Measurements from ENCODE around the gene PIK3R2.
"Not testable (repeated sequence)": the region's sequence is repeated elsewhere in the genome, so short reads cannot be mapped to it uniquely, and the experiment has no call there.

PIK3R2 gene

GRCh38 chr19:18152817-18153555 lies at the start of gene PIK3R2:
PIK3R2 (plus strand) TSS chr19:18153163; CDS start chr19:18155880, 2,717 bp downstream.
- in situ Hi-C loops (cut with MboI; ENCODE audit: low sequenced_read_pairs): no loop called here

- in situ Hi-C loops (cut with MboI; ENCODE audit: low sequenced_read_pairs): no loop called here
These were observed 48.2 kb upstream of the PIK3R2 start for GRCh38 chr19:18104793-18105131.

- in situ Hi-C loops (cut with MboI; ENCODE audit: low sequenced_read_pairs): not testable (repeated sequence)
These were observed 47.7 kb upstream of the PIK3R2 start for GRCh38 chr19:18105259-18105658.

GRCh38 chr19:18107235-18107634 lies 45.7 kb upstream of the PIK3R2 start:
- in situ Hi-C loops (cut with MboI; ENCODE audit: low sequenced_read_pairs): no loop called here

GRCh38 chr19:18108897-18109296 lies 44.1 kb upstream of the PIK3R2 start:
- in situ Hi-C loops (cut with MboI; ENCODE audit: low sequenced_read_pairs): no loop called here

GRCh38 chr19:18109341-18109732 lies 43.6 kb upstream of the PIK3R2 start:
- in situ Hi-C loops (cut with MboI; ENCODE audit: low sequenced_read_pairs): no loop called here

GRCh38 chr19:18109733-18110608 lies 43.0 kb upstream of the PIK3R2 start:
- in situ Hi-C loops (cut with MboI; ENCODE audit: low sequenced_read_pairs): no loop called here

GRCh38 chr19:18110609-18111232 lies 42.2 kb upstream of the PIK3R2 start:
- in situ Hi-C loops (cut with MboI; ENCODE audit: low sequenced_read_pairs): no loop called here

- in situ Hi-C loops (cut with MboI; ENCODE audit: low sequenced_read_pairs): no loop called here
These were observed 39.9 kb upstream of the PIK3R2 start for GRCh38 chr19:18112989-18113478.

GRCh38 chr19:18113827-18114226 lies 39.1 kb upstream of the PIK3R2 start:
- in situ Hi-C loops (cut with MboI; ENCODE audit: low sequenced_read_pairs): no loop called here

GRCh38 chr19:18114483-18114882 lies 38.5 kb upstream of the PIK3R2 start:
- in situ Hi-C loops (cut with MboI; ENCODE audit: low sequenced_read_pairs): no loop called here

- in situ Hi-C loops (cut with MboI; ENCODE audit: low sequenced_read_pairs): no loop called here
These were observed 35.6 kb upstream of the PIK3R2 start for GRCh38 chr19:18117364-18117691.

GRCh38 chr19:18117692-18118378 lies 35.1 kb upstream of the PIK3R2 start:
- in situ Hi-C loops (cut with MboI; ENCODE audit: low sequenced_read_pairs): no loop called here

GRCh38 chr19:18118420-18119012 lies 34.4 kb upstream of the PIK3R2 start:
- in situ Hi-C loops (cut with MboI; ENCODE audit: low sequenced_read_pairs): no loop called here

GRCh38 chr19:18119013-18119716 lies 33.8 kb upstream of the PIK3R2 start:
- in situ Hi-C loops (cut with MboI; ENCODE audit: low sequenced_read_pairs): no loop called here

GRCh38 chr19:18119717-18120105 lies 33.3 kb upstream of the PIK3R2 start:
- in situ Hi-C loops (cut with MboI; ENCODE audit: low sequenced_read_pairs): no loop called here

- in situ Hi-C loops (cut with MboI; ENCODE audit: low sequenced_read_pairs): no loop called here
These were observed 32.8 kb upstream of the PIK3R2 start for GRCh38 chr19:18120127-18120526.

GRCh38 chr19:18121166-18121565 lies 31.8 kb upstream of the PIK3R2 start:
- in situ Hi-C loops (cut with MboI; ENCODE audit: low sequenced_read_pairs): no loop called here

GRCh38 chr19:18122424-18122823 lies 30.5 kb upstream of the PIK3R2 start:
- in situ Hi-C loops (cut with MboI; ENCODE audit: low sequenced_read_pairs): no loop called here

All from hTERT RPE-1 (cell line).